Glutamatergic neuron (in vitro differentiated cells): Measurements from ENCODE around the gene GRIP2. TPM values are rescaled to one million over a fixed set of nuclear protein-coding genes. Genes with fewer than 3 reads are reported as not detected.

Experiments used
- DNase-seq: peaks from one replicate; pipeline ENCODE4 v3.0.0; 2022
- H3K27ac Mint-ChIP-seq: one replicate; pipeline ENCODE4 v1.8.0; 2020; ENCODE audit warnings: mild to moderate bottlenecking, mixed read lengths, inconsistent platforms; ENCODE audit not compliant: unreplicated experiment
- H3K27me3 Mint-ChIP-seq: one replicate; pipeline ENCODE4 v1.8.0; 2020; ENCODE audit warnings: mild to moderate bottlenecking, moderate library complexity, mixed read lengths, inconsistent platforms; ENCODE audit not compliant: unreplicated experiment
- H3K36me3 Mint-ChIP-seq: one replicate; pipeline ENCODE4 v1.8.0; 2020; ENCODE audit warnings: mild to moderate bottlenecking, mixed read lengths, inconsistent platforms; ENCODE audit not compliant: unreplicated experiment
- H3K4me1 Mint-ChIP-seq: one replicate; pipeline ENCODE4 v1.8.0; 2020; ENCODE audit warnings: mild to moderate bottlenecking, low read depth, mixed read lengths, inconsistent platforms; ENCODE audit not compliant: unreplicated experiment
- H3K4me3 Mint-ChIP-seq: one replicate; pipeline ENCODE4 v1.8.0; 2020; ENCODE audit warnings: mild to moderate bottlenecking, mixed read lengths, inconsistent platforms; ENCODE audit not compliant: unreplicated experiment
- H3K9me3 Mint-ChIP-seq: one replicate; pipeline ENCODE4 v1.8.0; 2020; ENCODE audit warnings: mild to moderate bottlenecking, moderate library complexity, mixed read lengths, inconsistent platforms; ENCODE audit not compliant: unreplicated experiment
- CTCF ChIP-seq: fragments of 200-600 bp; sonication (generic); IDR thresholded peaks from one replicate; pipeline ENCODE4 v1.5.0; 2021; ENCODE audit not compliant: partially characterized antibody, unreplicated experiment
- total RNA-seq: library from RNA; stranded (reverse); fragmentation: NEBNext Ultra II Directional; extraction: Animal tissue kit (Norgen Biotek cat#: 25700); gene quantifications from one replicate; pipeline ENCODE4 v1.2.1, GENCODE V29; 2021; ENCODE audit not compliant: unreplicated experiment

Gene GRIP2
- total RNA-seq, 1 donor from 2014 or later: 0.34 TPM

- Mint-ChIP-seq H3K36me3 (peaks cover 11% of the 10 kb centered on the region), H3K4me1 (no peaks in the 10 kb centered on the region), H3K4me3 (no peak overlapping the region), H3K9me3 (no peaks in the 10 kb centered on the region), H3K27ac (no peak overlapping the region), H3K27me3 (no peaks in the 10 kb centered on the region)
- no peak for TF ChIP-seq CTCF
- no peak for DNase-seq
Observed at GRCh38 chr3:14452740-14453710, 87.1 kb downstream of the GRIP2 start.

- Mint-ChIP-seq H3K4me1 (no peaks in the 10 kb centered on the region), H3K27me3 (no peaks in the 10 kb centered on the region), H3K4me3 (no peak overlapping the region), H3K36me3 (peaks cover 14% of the 10 kb centered on the region), H3K27ac (no peak overlapping the region), H3K9me3 (no peaks in the 10 kb centered on the region)
- no peak for DNase-seq
- no peak for TF ChIP-seq CTCF
Observed at GRCh38 chr3:14451844-14452739, 88.0 kb downstream of the GRIP2 start.

DNA sequence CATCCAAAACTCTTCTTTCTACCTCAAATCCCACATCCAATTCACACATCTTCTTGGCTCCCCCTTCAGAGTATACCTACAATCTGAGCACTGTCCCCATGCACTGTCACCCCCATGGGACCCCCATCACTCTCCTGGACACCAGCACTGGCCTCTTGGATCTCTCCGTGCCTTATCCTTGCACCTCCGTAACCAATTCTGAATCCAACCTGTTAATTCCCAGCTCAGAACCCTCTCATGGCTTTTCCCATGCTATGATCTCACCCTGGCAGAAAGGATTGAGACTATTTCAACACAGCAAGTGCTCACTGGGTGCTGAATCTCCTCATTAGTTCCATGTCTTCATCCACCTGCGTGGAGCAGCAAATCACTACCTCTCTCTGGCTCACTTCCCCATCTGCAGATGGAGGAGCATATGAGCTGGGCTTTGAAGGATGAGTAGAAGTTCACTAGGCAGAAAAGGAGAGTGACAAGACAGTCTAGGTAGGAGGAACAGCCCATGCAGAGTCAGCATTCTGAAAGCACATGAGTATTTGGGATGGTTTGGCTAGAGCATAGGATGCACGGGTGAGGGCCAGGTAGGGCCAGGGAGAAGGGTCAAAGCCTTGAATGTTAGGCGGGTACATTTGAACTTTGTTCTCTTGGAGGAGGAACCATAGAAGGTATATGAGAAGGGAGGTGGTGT is 89.1 kb downstream of the GRIP2 start:
- Mint-ChIP-seq H3K4me1 (no peaks in the 10 kb centered on the region), H3K27ac (no peak overlapping the region), H3K4me3 (no peak overlapping the region), H3K36me3 (peaks cover 14% of the 10 kb centered on the region), H3K27me3 (no peaks in the 10 kb centered on the region), H3K9me3 (no peaks in the 10 kb centered on the region)
- DNase-seq: no peak
- no peak for TF ChIP-seq CTCF

- TF ChIP-seq CTCF: no peak
- no peaks in the 10 kb centered on the region for H3K27me3 Mint-ChIP-seq
- no peaks in the 10 kb centered on the region for H3K4me1 Mint-ChIP-seq
- H3K36me3 Mint-ChIP-seq: peaks cover 14% of the 10 kb centered on the region
- DNase-seq: no peak
- H3K27ac Mint-ChIP-seq: no peak overlapping the region
- no peaks in the 10 kb centered on the region for H3K9me3 Mint-ChIP-seq
- no peak overlapping the region for H3K4me3 Mint-ChIP-seq
Observed at GRCh38 chr3:14450506-14450905, 89.6 kb downstream of the GRIP2 start.
